Activated T-cell treated with anti-CD3 and anti-CD28 coated beads, Interleukin-2, amount 50 U/mL, for 24 hours (primary cell): Measurements from ENCODE around the gene TMUB2.
"Not testable (repeated sequence)": the region's sequence is repeated elsewhere in the genome, so short reads cannot be mapped to it uniquely, and the experiment has no call there.

Experiments used
- DNase-seq: peaks from one replicate; pipeline ENCODE4 v3.0.0-alpha.2; 2020
- H3K27ac Mint-ChIP-seq: 2 replicates; pipeline ENCODE4 v1.8.0; 2020; ENCODE audit warnings: mild to moderate bottlenecking, mixed read lengths
- H3K27me3 Mint-ChIP-seq: 2 replicates; pipeline ENCODE4 v1.8.0; 2020; ENCODE audit warnings: mixed read lengths
- H3K36me3 Mint-ChIP-seq: 2 replicates; pipeline ENCODE4 v1.8.0; 2020; ENCODE audit warnings: low read depth, mixed read lengths
- H3K4me1 Mint-ChIP-seq: 2 replicates; pipeline ENCODE4 v1.8.0; 2020; ENCODE audit warnings: low read depth, mixed read lengths
- H3K4me3 Mint-ChIP-seq: 2 replicates; pipeline ENCODE4 v1.8.0; 2020; ENCODE audit warnings: mild to moderate bottlenecking, moderate library complexity, mixed read lengths
- H3K9me3 Mint-ChIP-seq: 2 replicates; pipeline ENCODE4 v1.8.0; 2020; ENCODE audit warnings: mixed read lengths

TMUB2 gene

GRCh38 chr17:44232061-44232460 lies 45.3 kb downstream of the TMUB2 start:
- Mint-ChIP-seq H3K36me3 (no peaks in the 10 kb centered on the region), H3K4me1 (peaks cover 6% of the 10 kb centered on the region), H3K9me3 (no peaks in the 10 kb centered on the region), H3K4me3 (no peak overlapping the region), H3K27ac (no peak overlapping the region), H3K27me3 (no peaks in the 10 kb centered on the region)
- DNase-seq = no peak

GRCh38 chr17:44233582-44233981 lies 46.8 kb downstream of the TMUB2 start:
- Mint-ChIP-seq H3K9me3 (no peaks in the 10 kb centered on the region), H3K4me3 (no peak overlapping the region), H3K4me1 (peaks cover 6% of the 10 kb centered on the region), H3K27me3 (no peaks in the 10 kb centered on the region), H3K27ac (no peak overlapping the region), H3K36me3 (no peaks in the 10 kb centered on the region)
- DNase-seq = no peak

- no peaks in the 10 kb centered on the region for H3K36me3 Mint-ChIP-seq
- no peaks in the 10 kb centered on the region for H3K27me3 Mint-ChIP-seq
- peaks cover 6% of the 10 kb centered on the region for H3K4me1 Mint-ChIP-seq
- DNase-seq = no peak
- no peak overlapping the region for H3K4me3 Mint-ChIP-seq
- H3K9me3 Mint-ChIP-seq = no peaks in the 10 kb centered on the region
- H3K27ac Mint-ChIP-seq = no peak overlapping the region
Measured at GRCh38 chr17:44235583-44235936, 48.8 kb downstream of the TMUB2 start.

GRCh38 chr17:44236444-44236991 lies 49.7 kb downstream of the TMUB2 start:
- no peaks in the 10 kb centered on the region for H3K27me3 Mint-ChIP-seq
- no peak overlapping the region for H3K27ac Mint-ChIP-seq
- H3K4me3 Mint-ChIP-seq = no peak overlapping the region
- DNase-seq = no peak
- peaks cover 6% of the 10 kb centered on the region for H3K4me1 Mint-ChIP-seq
- H3K9me3 Mint-ChIP-seq = no peaks in the 10 kb centered on the region
- no peaks in the 10 kb centered on the region for H3K36me3 Mint-ChIP-seq

GRCh38 chr17:44237886-44238285 lies 51.1 kb downstream of the TMUB2 start:
- not testable (repeated sequence) for DNase-seq, H3K27me3 Mint-ChIP-seq, H3K27ac Mint-ChIP-seq, H3K9me3 Mint-ChIP-seq, H3K4me1 Mint-ChIP-seq, H3K4me3 Mint-ChIP-seq, H3K36me3 Mint-ChIP-seq

GRCh38 chr17:44241106-44241624 lies 54.4 kb downstream of the TMUB2 start:
- H3K9me3 Mint-ChIP-seq = no peaks in the 10 kb centered on the region
- H3K27me3 Mint-ChIP-seq = no peaks in the 10 kb centered on the region
- peaks cover 11% of the 10 kb centered on the region for H3K4me1 Mint-ChIP-seq
- H3K36me3 Mint-ChIP-seq = no peaks in the 10 kb centered on the region
- DNase-seq = no peak
- no peak overlapping the region for H3K27ac Mint-ChIP-seq
- no peak overlapping the region for H3K4me3 Mint-ChIP-seq
